DND-41 (cell line): ENCODE results near the gene SMIM14.

Source experiments
- EZH2 ChIP-seq: IDR thresholded peaks from 3 replicates; pipeline ENCODE4 v1.6.1; 2012; ENCODE audit warnings: borderline replicate concordance, low read depth, mild to moderate bottlenecking, moderate library complexity, low read length, inconsistent platforms; ENCODE audit not compliant: severe bottlenecking
- TF ChIP-seq, protein P1 (sequence below): IDR thresholded peaks from 2 replicates; pipeline ENCODE4 v1.5.1; 2012; ENCODE audit warnings: borderline replicate concordance, low read length, moderate library complexity, mild to moderate bottlenecking; ENCODE audit not compliant: poor library complexity, severe bottlenecking; ENCODE audit errors: extremely low read depth

DNA sequence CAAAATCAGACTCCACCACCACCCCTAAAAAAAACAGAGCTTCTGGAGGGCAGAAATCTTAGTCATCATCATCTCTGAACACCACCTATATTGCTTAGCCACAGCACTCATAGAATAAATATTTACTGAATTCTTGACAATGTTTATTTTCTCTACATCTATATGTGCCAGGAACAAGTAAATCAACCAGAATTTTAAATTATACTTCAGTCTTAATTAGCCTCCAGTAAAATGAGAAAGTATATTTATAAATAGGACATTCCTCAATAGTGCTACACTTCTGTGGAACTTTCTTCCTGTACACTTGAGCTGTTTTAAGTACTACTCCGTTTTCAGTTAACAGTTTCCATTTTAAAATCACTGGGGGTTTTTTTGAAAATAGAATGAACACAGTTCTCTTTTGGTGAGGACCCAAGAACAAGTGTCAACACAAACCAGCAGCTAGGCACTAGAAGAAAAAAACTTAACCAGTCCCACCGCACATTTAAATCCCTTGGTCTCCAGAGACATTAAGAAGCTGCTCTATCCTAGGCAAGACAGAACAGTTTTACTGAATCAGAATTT is 25.5 kb downstream of the SMIM14 start:
- no peak for TF ChIP-seq EZH2
- TF ChIP-seq, protein P1, sequence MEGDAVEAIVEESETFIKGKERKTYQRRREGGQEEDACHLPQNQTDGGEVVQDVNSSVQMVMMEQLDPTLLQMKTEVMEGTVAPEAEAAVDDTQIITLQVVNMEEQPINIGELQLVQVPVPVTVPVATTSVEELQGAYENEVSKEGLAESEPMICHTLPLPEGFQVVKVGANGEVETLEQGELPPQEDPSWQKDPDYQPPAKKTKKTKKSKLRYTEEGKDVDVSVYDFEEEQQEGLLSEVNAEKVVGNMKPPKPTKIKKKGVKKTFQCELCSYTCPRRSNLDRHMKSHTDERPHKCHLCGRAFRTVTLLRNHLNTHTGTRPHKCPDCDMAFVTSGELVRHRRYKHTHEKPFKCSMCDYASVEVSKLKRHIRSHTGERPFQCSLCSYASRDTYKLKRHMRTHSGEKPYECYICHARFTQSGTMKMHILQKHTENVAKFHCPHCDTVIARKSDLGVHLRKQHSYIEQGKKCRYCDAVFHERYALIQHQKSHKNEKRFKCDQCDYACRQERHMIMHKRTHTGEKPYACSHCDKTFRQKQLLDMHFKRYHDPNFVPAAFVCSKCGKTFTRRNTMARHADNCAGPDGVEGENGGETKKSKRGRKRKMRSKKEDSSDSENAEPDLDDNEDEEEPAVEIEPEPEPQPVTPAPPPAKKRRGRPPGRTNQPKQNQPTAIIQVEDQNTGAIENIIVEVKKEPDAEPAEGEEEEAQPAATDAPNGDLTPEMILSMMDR = no peak
